ENCODE measurements around the gene PRRT3.

PRRT3 gene

DNA sequence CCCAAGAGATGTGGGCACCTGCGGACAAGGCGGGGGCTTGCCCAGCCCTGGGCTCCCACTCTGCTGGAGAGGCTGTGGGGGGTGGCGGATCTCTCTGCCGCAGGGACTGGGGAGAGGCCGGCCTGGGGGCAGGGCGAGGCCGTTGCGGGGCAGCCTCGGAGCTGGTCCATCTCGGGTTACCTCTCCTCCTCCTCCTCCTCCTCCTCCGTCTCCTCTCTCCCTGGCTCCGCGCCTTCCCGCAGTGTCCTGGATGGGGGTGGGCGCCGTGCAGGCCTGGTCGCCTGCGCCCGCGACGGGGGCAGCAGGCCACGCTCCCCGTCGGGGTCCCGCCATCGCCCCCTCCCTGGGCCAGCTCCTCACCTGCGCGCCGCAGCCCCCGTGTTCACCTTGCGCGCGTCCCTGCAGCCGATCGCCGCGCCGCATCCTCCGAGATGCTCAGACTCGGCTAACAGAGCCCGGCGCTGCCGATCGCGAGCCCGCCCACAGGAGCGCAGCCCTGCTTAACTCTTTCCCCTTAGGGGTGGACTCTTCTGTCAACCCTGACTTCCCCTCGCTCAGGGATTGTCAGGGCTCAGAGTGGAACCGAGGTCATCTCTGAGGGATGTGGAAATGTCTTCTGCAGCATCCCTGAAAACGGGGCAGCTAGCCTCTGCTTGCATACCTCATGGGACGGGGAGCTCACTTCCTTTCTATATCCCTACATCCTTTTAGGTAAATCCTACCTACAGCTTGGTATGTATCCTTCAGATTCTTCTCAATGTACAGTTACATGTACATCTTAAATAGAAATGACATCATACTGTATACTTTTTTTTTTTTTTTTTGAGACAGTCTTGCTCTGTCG is at the start of gene PRRT3:
PRRT3 (minus strand) TSS at position 447 of the 844 bp plus-strand sequence. CDS start 2,293 bp downstream, outside the sequence.
- FAIRE-seq, result no peak

DNA sequence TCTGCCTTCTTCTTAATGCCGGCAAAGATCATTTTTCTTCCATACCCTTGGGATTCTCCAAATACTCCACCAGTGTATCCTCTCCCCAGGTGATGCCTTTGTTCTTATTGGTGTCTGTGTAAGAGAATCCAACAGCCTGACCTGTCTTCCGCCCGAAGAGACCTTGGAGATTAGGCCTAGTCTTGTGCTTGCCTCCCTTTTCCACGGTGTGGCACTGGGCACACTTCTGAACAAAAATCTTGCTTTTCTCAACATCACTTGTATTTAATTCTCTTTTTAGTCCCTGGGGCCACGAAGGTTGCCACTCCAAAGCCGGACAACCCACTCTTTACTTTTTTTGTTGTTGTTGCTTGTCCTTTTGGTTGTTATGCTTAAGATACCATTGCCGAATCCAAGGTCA is 48.5 kb upstream of the PRRT3 start:
- FAIRE-seq, result no peak

DNA sequence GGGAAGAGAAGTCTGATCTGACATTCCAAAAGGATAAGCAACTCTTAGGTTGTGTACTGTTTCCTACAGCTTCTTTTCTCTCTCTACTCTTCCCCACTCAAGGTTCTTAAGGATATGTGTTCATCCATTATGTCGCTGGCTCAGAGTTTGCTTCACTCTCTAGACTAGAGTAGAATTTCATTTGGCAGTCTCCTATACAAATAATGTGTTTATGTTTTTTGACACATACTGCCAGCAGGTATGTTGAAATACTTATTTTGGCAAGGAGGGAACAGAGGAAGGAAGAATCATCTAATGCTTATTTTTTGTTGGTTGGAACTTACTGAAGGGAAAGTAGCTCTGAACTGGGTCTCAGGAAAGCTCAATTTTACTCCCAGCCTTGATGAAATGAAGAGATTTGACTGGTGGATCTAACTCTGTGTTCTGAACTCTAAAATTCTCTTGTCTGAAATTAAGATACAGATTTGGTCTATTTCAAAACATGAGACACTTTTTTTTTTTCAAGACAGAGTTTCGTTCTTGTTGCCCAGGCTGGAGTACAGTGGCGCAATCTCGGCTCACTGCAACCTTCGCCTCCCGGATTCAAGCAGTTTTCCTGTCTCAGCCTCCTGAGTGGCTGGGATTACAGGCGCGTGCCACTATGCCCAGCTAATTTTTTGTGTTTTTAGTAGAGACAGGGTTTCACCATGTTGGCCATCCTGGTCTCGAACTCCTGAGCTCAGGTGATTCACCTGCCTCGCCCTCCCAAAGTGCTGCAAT is 42.1 kb upstream of the PRRT3 start:
- FAIRE-seq, result no peak

DNA sequence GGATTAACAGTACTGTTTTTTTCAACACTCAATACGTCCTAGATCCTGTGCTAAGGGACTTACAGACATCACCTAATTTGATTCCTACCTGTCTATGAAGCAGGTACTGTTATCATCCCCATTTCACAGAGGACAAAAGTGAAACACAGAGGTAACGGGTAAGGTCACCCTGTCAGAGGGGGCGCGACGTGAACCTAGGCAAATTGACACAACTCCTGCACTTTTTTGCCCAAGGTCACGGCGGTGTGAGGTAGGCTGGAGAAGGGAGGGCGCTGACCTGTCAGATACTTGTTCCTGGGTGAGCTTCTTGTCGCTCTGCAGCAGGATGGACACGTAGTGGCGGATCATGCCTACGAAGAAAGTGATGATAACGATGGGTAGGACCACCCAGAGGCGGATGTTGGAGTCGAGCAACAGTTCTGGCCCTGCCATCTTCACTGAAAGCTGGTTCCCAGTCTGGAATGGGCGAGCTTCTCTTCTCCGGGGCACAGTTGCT is 34.1 kb upstream of the PRRT3 start:
- FAIRE-seq, result no peak

DNA sequence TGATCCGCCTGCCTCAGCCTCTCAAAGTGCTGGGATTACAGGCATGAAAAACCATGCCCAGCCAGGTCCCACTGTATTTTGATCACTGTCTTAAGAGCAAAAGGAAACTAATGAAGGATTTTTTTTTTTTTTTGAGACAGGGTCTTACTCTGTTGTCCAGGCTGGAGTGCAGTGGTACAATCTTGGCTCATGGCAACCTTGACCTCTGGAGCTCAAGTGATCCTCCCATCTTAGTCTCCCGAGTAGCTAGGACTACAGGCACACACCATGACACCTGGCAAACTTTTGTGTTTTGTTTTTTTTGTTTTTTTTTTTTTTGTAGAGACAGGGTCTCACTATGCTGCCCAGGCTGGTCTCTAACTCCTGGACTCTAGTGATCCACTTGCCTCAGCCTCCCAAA is 28.0 kb upstream of the PRRT3 start:
- no peak for FAIRE-seq

DNA sequence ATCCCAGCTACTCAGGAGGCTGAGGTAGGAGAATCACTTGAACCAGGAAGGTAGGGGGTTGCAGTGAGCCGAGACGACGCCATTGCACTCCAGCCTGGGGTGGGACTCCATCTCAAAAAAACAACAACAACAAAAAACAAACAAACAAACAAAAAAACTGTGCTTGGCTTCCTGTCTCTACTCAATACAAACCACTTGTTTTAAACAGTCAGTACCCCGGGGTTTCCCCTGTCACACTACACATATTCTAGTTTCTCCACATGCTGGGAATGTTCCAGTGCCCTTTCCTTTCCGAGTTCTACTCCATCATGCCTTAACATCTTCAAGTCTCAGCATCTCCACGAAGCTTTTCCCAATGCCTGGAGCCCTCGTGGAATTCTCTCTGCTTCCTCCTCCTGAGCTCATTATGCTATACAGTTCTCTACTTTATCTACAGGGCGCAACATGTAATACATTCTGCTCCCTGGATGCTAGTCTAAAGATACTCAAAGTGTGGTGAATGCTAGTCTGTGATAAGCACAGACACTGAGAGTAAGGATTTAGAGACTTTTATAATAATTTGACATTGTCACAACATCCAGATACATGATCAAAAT is 26.6 kb upstream of the PRRT3 start:
- FAIRE-seq, result no peak

DNA sequence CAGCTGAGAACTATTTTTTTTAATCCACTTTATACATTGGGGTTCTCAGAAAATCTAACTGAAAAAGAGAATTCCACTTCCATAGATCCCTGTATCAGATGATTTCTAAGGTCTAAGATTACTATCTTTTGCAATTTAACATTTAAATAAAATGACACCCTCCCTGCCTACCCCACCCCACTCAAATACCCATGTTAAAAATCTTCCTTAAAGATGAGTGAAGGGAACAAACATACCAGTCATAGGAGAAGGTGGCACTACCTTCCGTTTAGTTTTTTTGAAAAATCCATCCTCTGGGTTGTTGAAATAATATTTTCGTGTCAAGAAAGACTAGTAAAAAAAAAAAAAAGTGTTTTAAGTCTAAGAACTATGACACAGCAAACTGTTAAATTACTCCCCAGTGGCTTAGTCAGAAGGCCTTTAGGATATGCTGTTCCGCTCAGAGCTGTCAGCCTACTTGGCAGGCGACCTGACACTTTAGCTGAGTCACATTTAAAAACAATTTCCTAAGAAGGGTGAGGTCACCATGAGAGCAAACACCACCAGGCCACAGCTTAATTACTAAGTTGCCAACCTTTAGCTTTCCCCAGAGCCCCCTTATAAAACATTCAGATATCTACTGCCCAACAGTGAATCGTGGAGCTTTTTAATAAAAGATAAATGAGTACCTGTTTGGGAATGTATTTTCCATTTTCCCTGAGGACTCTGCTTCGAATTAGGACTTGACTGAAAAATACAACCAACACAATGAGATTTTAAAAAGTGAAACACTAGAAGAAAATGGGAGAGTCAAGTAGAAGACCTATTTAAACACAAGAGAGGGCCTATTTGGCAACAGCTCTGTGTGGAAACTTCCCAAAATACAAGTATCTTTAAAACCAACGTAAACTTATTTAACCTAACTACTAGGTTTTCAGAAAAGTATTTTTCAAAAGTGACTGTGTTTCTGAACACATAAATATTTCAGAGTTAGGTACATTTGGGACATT is 24.8 kb upstream of the PRRT3 start:
- FAIRE-seq, result no peak

DNA sequence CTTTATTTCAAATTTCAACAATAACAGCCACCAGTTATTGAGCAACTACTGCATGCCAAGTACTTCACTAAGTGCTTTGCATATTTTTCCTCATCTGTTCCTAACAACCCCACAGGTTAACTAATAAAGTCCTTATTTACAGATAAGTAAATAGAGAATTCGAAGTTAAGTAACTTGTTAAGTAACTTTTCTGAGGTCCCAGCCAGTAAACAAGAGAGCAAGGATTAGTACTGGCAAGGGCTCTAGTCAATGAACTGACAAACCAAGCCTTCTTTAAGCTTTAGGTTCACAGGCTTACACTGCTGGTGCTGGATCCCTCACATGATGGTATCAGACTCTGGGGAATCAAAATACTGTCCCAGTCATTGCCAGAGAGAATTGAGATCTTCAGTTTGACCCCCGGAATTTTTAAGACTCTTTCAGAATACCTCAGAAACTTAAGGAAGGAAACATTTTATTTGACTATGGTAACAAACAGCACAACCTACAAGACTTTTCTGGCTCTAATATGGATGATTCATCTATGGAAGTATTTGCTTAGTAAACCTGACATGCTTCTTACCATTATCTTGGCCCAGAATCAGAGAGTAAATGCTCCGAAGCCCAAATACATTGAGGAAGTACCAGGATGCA is 17.9 kb upstream of the PRRT3 start:
- FAIRE-seq, result no peak

DNA sequence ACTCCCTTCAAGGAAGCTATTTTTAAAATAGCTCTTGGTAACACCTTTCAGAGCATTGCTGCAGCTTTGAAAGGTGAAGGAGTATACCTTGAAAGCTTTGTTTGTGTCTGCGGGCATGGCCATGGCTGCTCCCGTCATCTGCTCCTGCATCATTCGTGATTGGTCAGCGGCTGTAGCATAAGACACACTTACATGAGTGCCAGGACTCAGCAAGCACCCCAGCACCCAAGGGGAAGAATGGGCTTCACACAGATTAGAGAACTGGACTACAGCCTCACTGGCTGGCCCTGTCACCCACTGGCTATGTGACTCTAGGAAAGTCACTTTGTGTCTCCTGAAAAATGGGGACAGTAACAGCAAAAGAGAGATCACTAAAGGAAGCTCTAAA is 17.4 kb upstream of the PRRT3 start:
- no peak for FAIRE-seq

DNA sequence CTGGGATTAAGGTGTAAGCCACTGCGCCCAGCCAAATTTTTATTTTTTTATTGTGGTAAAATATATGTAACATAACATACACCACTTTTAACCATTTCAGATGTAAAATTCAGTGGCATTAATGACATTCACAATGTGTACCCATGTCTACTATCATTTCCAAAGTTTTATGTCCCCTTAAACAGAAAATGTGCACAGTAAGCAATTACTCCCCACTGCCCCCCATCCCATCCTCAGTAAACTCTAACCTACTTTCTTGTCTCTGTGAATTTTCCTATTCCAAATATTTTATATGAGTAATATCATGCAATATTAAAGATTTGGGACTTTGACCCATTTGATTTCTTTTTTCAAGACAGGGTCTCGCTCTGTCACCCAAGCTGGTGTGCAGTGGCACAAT is 14.6 kb upstream of the PRRT3 start:
- FAIRE-seq, result no peak

DNA sequence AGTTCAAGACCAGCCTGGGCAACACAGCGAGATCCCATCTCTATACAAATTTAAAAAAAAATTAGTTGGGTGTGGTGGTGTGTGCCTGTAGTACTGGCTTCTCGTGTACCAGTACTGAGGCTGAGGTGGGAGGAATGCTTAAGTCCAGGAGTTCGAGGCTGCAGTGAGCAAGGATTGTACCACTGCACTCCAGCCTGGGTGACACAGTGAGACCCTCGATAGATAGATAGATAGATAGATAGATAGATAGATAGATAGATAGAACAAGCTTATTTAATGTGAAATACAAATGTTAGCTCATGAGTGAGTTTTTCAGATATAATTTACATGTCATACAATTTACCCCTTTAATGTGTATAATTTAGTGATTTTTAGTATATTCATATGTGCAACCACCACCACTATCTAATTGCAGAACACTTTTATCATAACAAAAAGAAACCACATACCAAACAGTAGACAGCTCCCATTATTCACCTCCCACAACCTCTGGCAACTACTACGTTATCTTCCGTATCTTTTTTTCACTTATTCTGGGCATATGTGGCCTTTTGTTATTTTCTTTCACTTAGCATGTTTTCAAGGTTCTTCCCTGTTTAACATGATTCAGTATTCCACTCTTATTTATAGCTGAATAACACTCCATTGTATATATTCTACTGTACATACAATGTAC is 13.1 kb upstream of the PRRT3 start:
- no peak for FAIRE-seq

DNA sequence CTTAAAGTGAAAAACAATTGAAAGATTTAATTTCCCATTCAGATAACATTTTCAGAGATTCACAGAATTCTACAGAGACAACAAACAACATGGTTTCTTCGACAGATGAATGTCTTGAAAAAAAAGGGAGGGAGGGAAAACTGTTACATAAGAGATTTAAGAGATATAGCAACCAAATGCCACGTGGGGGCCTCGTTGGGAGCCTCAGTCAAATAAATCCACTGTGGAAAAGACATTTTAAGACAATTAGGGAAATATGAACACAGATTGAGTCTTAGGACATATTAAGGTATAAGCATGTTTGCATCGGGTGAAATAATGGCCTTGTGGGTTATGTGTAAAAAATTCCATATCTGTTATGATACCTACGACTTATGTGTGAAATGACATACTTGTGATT is 5.0 kb upstream of the PRRT3 start:
- FAIRE-seq, result no peak

DNA sequence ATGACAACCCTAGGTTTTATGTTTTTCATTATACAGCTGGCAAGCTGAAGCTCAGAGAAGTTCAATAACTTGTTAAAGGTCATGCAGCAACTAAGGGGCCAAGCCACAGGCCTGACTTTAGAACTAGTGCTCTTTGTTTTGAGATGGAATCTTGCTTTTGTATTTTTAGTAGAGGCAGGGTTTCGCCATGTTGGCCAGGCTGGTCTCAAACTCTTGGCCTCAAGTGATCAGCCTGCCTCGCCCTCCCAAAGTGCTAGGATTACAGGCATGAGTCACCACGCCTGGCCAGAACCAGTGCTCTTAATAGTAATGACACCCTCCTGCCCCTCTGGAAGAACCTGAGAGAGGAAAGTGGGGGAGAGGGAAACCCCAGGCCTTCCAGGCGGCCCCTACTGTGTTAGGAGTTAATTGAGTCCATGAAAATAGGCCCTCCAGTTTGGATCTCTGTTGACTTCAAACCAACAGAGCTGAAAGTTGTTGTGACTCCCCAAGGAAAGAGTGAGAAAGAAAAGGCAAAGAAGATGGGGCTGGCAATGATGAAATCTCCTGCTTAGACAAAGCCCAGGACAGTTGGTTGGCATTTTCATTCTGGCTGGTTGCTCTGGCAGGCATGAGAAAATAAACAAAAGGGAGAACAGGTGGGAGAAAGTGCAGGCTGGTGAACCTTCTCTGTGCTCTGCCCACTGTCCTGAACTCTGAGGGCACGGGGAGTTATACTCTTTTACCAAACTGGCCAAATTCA is 3.6 kb upstream of the PRRT3 start:
- no peak for FAIRE-seq

DNA sequence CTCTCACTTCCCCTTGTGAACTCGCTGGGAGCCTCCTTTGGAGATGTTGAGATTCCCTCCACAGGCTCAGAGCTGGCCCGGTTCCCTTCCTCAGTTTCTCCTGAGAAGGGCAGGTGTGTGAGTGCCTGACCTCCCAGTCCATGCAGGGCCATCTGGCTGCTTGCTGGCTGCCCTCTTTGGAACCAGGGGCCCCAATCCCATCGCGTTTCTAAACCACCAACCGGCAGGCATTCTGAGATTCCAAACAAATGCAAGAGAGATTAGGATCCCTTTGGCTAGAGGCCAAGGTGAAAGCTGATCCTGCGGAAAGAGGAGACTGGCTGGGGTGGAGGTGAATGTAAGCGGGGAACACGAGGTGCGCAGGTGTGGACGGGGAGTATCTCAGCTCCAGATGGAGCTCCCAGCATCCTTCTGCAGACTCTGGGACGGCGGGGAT is 2.9 kb upstream of the PRRT3 start:
- no peak for FAIRE-seq

DNA sequence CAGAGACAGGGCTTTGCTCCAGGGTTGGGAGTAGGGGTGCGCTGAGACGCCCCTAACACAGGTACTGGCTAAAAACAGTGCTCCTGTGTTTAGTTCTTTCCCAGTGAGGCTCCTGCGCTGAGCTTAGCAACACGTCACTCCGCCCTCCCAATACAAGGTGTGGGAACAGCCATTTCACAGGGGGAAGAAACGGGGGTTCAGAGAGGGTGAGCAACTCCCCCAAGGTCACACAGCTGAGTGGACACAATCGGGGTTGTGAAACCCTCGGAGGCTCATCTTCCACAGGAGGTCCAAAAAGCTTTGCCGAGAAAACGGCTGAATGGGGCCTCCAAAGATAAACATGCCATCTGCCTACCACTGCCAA is 628 bp downstream of the PRRT3 start:
- FAIRE-seq, result no peak

DNA sequence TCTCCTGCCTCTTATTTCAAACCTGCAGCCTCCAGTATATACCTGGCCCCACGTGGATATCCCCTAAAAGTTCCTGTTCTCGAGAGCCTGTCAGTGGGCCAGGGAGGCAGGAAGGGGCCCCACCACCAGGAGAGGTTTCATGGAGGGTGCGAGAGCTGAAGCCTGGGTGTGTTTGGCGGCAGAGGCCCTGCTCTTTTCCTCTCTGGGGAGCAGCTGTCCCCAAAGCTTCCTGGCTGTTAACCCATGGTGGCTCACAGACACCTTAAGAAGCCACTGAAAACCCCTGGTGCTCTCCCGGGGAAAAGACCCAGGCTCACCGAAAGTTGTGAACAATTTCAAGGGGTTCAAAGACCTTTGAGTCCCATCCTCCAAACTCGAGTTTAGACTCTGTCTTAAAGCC is 1.1 kb downstream of the PRRT3 start:
- FAIRE-seq, result no peak

DNA sequence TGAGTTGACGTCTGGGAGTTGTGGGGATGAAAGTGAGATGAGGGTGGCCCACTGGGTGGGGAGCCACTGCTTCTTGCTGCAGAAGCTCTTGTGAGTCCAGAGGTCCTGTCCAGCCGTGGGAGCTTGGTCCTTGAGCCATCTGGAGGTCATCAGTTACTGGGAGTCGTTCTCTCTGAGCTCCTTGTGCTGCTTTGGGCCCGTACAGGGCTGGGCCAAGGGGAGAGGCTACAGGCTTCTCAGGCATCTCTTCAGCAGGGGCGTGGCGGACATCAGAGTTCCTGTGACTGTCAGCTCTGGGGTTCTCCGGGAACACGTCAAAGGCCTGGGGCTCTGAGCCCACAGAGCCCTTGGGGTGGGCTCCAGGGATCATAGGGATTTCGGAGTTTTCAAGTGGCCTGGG is 2.6 kb downstream of the PRRT3 start:
- no peak for FAIRE-seq

DNA sequence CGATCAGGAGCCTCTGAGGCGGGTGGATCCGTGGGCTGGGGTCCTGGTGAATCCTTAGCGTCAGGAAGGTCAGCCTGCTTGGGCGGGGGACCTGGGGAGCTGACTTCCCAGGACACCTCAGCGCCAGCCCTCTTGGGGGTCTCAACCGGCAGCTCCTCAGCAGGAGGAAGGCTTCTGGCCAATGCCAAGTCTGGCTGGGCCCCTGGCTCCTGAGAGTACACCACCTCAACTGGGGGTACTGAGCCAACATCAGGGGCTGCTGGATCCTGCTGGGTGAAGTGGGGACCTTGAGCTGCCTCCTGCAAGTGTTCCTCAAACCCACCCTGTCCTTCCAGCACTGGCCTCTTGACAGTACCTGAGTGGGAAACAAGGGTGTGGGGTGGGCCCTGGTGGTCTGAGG is 3.1 kb downstream of the PRRT3 start:
- FAIRE-seq, result no peak

DNA sequence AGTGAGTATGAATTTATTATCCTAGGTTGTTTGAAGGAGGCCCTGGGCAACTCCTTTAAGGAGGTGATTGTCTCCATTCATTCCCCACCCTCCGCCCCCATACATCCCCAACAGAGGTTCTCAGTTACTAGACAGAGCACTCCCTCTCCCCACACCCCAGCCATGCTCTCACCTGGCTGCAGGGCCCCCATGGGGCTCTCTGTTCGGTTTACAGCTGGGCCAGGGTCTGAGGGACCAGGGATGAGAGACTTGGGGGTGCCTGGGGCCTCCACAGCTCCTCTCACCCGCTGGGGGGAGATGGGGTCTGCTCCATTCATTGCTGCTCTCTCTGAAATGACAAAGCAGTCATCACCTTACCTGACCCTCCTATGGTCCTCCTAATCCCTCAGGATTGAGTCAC is 3.6 kb downstream of the PRRT3 start:
- no peak for FAIRE-seq
